ENCODE data around the gene SLMAP. TPM values are rescaled to one million over a fixed set of nuclear protein-coding genes. Genes with fewer than 3 reads are reported as not detected.

The SLMAP gene
- total RNA-seq, 1 donor from 2014 or later: 57.1 TPM

GRCh38 chr3:57956833-57957174, 200.7 kb downstream of the SLMAP start:
- H3K27me3 Mint-ChIP-seq: no peaks in the 10 kb centered on the region
- peaks cover 19% of the 10 kb centered on the region for H3K4me1 Mint-ChIP-seq
- intact Hi-C loops (cut with micrococcal nuclease): no loop called here
- POLR2A ChIA-PET: no interaction called here
- ATAC-seq (ENCODE audit: low read depth): no peak
- CTCF ChIA-PET: no interaction called here
- TF ChIP-seq CTCF (IDR thresholded peaks at IDR 0.05): no peak
- H3K4me3 Mint-ChIP-seq: no peak overlapping the region
- no peak overlapping the region for H3K27ac Mint-ChIP-seq
- no peak for DNase-seq
- no peaks in the 10 kb centered on the region for H3K36me3 Mint-ChIP-seq (ENCODE audit: low read depth)
- no peaks in the 10 kb centered on the region for H3K9me3 Mint-ChIP-seq

- ChIA-PET CTCF (no interaction called here), POLR2A (no interaction called here)
- no peaks in the 10 kb centered on the region for H3K9me3 Mint-ChIP-seq
- H3K4me1 Mint-ChIP-seq: peaks cover 19% of the 10 kb centered on the region
- no peak overlapping the region for H3K4me3 Mint-ChIP-seq
- no peak overlapping the region for H3K27ac Mint-ChIP-seq
- no peak for TF ChIP-seq CTCF (IDR thresholded peaks at IDR 0.05)
- intact Hi-C loops (cut with micrococcal nuclease): no loop called here
- no peaks in the 10 kb centered on the region for H3K36me3 Mint-ChIP-seq (ENCODE audit: low read depth)
- DNase-seq: no peak
- no peak for ATAC-seq (ENCODE audit: low read depth)
- H3K27me3 Mint-ChIP-seq: no peaks in the 10 kb centered on the region
Measured at GRCh38 chr3:57957824-57958223, 201.7 kb downstream of the SLMAP start.

GRCh38 chr3:57958642-57959422, 202.7 kb downstream of the SLMAP start:
- Mint-ChIP-seq H3K4me3 (peak overlapping the region; percentile 28), H3K4me1 (peaks cover 19% of the 10 kb centered on the region), H3K9me3 (no peaks in the 10 kb centered on the region), H3K27ac (no peak overlapping the region), H3K36me3 (ENCODE audit: low read depth) (no peaks in the 10 kb centered on the region), H3K27me3 (no peaks in the 10 kb centered on the region)
- DNase-seq (no peak), ATAC-seq (ENCODE audit: low read depth) (no peak)
- no peak for TF ChIP-seq CTCF (IDR thresholded peaks at IDR 0.05)
- intact Hi-C loops (cut with micrococcal nuclease): no loop called here
- CTCF ChIA-PET: no interaction called here
- POLR2A ChIA-PET: interaction anchor here (0.6 kb wide), 1 partner anchor 92 kb away, joined by 4 read pairs; no protein-coding TSS in a partner anchor

- POLR2A ChIA-PET: no interaction called here
- Mint-ChIP-seq H3K36me3 (ENCODE audit: low read depth) (no peaks in the 10 kb centered on the region), H3K27ac (no peak overlapping the region), H3K4me3 (peak overlapping the region; percentile 26), H3K27me3 (no peaks in the 10 kb centered on the region), H3K9me3 (no peaks in the 10 kb centered on the region), H3K4me1 (peaks cover 19% of the 10 kb centered on the region)
- DNase-seq (no peak), ATAC-seq (ENCODE audit: low read depth) (no peak)
- TF ChIP-seq CTCF (IDR thresholded peaks at IDR 0.05): no peak
- intact Hi-C loops (cut with micrococcal nuclease): loop anchor here (5.0 kb wide), 1 partner anchor 218 kb away; no protein-coding TSS in a partner anchor
- CTCF ChIA-PET: no interaction called here
Measured at GRCh38 chr3:57959423-57960173, 203.5 kb downstream of the SLMAP start.

- Mint-ChIP-seq H3K9me3 (no peaks in the 10 kb centered on the region), H3K4me3 (no peak overlapping the region), H3K27me3 (no peaks in the 10 kb centered on the region), H3K36me3 (ENCODE audit: low read depth) (no peaks in the 10 kb centered on the region), H3K4me1 (peaks cover 19% of the 10 kb centered on the region), H3K27ac (no peak overlapping the region)
- DNase-seq (no peak), ATAC-seq (ENCODE audit: low read depth) (no peak)
- no peak for TF ChIP-seq CTCF (IDR thresholded peaks at IDR 0.05)
- CTCF ChIA-PET: no interaction called here
- POLR2A ChIA-PET: no interaction called here
- intact Hi-C loops (cut with micrococcal nuclease): loop anchor here (5.0 kb wide), 1 partner anchor 217 kb away; no protein-coding TSS in a partner anchor
Measured at GRCh38 chr3:57960174-57960505, 204.0 kb downstream of the SLMAP start.

All from activated B cell treated with CpG ODN at 0.5 μM for 24 hours (primary cell).